GM11168 (cell line): ENCODE measurements around the gene SV2C.
"Not testable (repeated sequence)": the region's sequence is repeated elsewhere in the genome, so short reads cannot be mapped to it uniquely, and the experiment has no call there.

Source experiments
- in situ Hi-C: fragments of 300-500 bp; cut with MboI; formaldehyde crosslinking; loops from one replicate; pipeline ENCODE4 v1.12.0; 2022; ENCODE audit warnings: low sequenced_read_pairs; ENCODE audit not compliant: unreplicated experiment

The SV2C gene

DNA sequence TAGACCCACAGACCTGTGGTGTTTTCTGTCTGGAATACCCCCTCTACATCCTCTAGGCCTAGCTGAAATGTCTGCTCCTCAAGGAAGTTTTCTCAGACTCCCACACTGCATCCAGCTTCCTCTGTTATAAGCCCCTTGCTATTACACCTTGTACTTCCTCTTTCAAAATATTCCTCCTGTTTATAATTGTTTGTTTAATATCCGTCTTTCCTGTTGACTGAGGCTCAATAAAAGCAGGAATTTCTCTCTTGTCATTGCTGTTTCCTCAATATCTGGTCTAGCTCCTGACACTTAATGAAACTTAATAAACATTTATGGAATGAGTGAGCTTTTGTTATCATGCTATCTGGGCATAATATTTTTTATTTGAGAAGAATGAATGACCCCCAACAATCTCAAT, 285.8 kb downstream of the SV2C start:
- in situ Hi-C loops: no loop called here

DNA sequence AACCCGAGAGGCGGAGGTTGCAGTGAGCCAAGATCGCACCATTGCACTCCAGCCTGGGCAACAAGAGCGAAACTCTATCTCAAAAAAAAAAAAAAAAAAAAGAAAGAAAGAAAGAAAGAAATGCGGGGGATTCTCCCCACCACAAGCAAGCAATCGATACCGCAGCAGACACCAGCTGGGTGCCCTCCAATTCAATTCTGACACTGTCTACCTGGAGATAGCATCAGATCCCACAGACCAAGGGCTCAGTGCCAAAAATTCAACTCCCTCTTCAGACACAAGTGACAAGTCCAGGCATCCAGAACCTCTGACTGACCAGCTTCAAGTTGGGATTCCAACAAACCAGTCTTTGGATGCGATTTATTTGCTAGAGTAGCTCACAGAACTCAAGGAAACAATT, 286.5 kb downstream of the SV2C start:
- in situ Hi-C loops: not testable (repeated sequence)

DNA sequence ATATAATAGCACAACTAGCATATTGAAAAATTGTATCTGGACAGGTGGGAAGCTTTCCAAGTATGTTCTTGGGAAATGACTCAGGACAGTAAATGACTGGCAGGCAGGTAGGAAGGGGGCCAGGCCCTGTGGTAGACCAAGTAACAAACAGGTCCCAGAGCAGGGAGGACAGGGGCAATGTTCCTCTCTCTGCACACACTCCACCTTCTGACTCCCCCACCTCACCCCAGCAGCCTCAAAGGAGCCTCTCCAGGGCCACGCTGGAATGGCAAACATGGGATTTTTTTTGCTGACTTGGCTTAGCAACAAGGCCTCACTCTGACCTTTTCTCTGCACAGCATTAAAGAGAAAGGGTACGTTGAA, 288.8 kb downstream of the SV2C start:
- in situ Hi-C loops: no loop called here

DNA sequence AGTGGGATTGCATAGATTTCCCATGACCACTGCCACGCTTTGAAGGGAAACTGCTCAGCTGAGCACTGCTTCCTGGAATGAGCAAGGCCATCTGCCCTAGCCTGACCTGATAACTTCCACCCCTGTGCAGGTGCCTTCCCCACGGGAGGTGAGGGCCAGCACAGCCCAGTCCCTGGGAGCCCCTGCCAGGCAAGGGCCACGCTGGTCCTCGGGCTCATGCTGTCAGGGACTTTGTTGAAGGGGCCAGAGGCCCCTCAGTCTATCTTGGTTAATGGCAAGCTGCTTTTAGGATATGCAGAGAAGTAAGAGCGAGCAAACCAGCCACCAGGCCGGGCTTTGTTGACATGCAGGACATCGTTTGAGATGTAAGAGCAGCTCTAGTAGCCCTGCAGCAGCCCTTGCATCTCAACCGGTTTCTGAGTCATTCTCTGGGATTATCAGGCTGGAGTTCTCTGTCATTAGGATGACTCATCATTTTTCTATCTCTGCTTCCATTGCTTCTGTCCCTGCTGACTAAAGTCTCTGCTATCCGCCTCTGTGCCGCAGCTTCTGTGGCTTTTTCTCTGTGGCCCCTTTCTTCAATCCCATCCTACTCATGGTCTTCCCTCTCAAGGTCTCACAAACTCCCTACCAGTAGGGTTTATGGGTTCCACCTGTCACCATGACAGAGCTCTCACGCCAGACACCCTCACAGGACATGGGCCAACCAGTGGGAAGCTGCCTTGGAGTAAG, 289.3 kb downstream of the SV2C start:
- in situ Hi-C loops: no loop called here

GRCh38 chr5:76376148-76376865, 293.1 kb downstream of the SV2C start:
- in situ Hi-C loops: no loop called here

DNA sequence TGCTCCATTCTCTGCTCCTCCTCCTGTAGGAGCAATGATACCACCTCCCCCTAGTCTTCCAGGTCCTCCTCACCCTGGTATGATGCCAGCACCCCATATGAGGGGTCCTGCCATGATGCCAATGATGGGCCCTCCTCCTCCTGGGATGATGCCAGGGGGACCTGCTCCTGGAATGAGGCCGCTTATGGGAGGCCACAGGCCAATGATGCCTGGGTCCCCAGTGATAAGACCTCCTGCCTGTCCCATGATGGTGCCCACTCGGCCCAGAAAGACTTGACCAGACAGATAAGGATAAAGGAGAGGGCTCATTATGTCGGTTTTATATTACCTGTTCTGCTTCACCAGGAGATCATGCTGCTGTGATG, 293.7 kb downstream of the SV2C start:
- in situ Hi-C loops: no loop called here

DNA sequence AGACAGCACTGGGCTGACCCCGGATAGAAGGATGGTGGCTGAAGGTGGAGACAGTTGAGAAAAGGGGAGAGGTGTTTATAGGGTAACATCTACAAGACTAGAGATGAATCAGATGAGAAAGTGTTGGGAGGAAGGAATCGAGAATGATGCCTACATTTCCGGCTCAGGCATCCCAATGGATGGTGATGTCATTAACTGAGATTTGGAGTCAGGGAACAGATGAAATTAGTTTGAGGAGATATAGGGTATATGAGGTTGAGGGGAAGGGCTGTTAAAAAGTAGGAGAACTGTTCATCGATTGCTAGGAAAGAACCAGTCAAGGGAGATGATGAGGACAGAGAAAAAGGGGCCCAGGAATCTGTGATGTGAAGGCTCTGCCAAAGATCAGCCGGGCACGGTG, 295.2 kb downstream of the SV2C start:
- in situ Hi-C loops: no loop called here

- in situ Hi-C loops: no loop called here
These were observed 296.1 kb downstream of the SV2C start for GRCh38 chr5:76379316-76379715.

DNA sequence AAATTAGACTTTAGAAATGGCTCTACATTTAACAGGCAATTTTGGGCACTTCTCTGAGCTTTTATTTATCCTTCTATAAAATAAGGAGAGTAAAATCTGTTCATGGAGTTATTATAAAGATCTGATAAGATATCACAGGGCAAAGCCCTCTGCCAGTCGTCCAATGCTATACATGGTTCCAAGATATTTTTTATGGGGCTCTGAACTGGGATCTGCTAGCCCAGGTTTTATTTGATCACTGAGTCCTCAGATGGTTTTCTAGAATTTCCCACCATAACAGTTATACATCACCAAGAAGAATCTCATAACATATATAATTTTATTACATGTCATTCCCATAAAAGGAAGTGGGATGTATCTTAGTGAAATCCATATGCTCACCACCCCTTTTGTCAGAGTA, 296.7 kb downstream of the SV2C start:
- in situ Hi-C loops: no loop called here

GRCh38 chr5:76380346-76381066, 297.3 kb downstream of the SV2C start:
- in situ Hi-C loops: no loop called here

- in situ Hi-C loops: no loop called here
These were observed 300.1 kb downstream of the SV2C start for GRCh38 chr5:76383126-76383832.

DNA sequence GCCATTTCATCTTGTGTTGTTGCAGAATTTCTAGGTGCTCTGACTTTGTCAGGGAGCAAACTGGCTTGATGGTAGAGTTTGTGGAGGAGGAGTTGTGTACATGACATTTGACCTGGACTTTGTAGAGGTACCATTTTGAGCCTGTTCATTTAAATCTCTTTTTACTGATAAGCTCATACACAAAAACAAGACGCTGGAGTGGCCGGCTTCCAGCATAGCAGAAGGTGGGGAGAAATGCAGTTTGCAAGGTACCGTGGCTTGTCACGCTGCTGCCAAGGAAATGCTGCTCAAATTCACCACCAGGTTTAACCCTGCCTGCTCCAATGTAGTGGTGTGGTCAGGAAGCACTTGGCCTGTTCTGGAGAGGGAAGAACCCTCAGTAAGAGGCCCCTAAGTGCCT, 301.0 kb downstream of the SV2C start:
- in situ Hi-C loops: no loop called here

GRCh38 chr5:76384705-76385104, 301.5 kb downstream of the SV2C start:
- in situ Hi-C loops: no loop called here

DNA sequence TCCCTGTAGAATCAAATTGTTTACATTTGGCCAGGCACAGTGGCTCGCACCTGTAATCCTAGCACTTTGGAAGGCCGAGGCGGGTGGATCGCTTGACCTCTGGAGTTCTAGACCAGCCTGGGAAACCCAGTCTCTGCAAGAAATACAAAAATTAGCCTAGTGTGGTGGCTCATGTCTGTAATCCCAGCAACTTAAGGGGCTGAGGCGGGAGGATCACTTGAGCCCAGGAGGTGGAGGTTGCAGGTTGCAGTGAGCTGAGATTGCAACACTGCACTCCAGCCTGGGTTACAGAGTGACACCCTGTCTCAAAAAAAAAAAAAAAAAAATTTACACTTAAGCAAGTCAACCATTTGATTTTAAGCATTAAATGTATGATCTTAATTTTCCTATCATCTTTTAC, 302.4 kb downstream of the SV2C start:
- in situ Hi-C loops: no loop called here

DNA sequence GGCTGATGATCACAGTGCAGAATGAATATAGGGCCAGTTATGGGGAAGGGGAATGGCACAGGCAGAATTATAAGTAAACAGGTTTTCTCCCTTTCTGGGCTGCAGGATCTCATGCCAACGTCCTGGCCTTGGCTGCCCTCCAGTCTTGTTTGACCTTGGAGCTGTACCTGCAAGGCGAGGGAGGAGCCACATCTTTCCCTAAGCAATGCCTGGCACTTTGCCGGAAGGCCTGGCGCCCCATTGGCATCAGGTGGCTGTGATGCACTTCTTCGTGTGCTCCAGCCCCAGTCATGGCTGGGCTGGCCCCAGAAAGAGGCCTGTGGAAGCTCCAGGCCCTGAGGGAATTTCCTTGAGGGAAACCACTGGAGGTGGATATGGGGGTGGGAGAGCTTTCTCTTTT, 303.2 kb downstream of the SV2C start:
- in situ Hi-C loops: no loop called here

GRCh38 chr5:76388236-76388635, 305.1 kb downstream of the SV2C start:
- in situ Hi-C loops: no loop called here

DNA sequence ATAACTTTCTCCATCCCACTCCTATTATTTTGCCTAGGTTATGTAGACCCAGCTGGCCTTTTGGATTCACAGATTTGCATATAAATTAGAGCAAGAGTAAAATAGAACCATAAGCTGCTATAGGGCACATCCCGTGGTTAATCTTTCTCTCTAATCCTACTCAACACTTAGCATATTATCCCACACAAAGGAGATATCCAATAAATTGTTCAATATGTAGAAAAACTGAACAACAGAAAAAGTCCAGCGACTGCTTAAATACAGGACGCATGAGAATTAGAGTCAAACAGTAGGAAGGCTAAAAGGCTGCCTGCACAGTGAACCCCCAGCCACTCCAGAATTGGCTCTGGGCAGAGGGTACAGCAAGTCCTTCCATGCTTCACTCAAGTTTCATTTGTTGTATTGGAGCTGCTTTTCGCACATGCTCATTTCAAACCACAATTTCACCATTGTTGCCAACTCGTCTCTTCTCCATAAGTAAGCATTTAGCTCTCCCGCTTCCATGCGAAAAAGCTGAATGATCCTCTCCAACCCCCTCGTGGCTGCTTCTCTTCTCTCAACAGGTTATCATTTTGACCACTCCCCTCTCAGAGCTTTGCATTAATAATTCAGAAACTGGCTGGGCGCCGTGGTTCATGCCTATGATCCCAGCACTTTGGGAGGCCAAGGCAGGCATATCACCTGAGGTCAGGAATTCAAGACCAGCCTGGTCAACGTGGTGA, 305.8 kb downstream of the SV2C start:
- in situ Hi-C loops: no loop called here

DNA sequence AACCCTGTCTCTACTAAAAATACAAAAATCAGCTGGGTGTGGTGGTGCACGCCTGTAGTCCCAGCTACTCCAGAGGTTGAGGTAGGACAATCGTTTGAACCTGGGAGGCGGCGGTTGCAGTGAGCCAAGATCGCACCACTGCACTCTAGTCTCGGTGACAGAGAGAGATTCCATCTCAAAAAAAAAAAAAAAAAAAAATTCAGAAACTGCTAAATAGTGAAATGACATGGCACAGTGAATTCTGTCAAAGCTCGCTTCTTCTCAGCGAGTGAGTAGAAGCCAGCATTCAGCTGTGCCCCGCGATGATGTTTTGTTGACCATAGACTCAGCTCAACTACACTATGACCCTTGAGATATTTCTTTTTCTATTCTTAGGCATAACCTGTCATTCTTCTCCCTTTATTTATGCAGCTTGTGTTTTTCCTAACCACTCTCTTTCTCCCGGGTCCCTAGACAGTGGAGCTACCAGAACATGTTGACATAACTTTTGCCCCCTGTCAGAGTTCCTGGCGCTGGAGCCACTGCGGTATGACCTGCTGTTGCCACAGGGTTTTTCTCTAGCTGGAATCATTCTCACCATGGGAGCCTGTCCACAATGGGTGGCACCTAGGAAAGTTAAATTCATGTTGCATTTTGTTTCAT, 306.5 kb downstream of the SV2C start:
- in situ Hi-C loops: no loop called here

DNA sequence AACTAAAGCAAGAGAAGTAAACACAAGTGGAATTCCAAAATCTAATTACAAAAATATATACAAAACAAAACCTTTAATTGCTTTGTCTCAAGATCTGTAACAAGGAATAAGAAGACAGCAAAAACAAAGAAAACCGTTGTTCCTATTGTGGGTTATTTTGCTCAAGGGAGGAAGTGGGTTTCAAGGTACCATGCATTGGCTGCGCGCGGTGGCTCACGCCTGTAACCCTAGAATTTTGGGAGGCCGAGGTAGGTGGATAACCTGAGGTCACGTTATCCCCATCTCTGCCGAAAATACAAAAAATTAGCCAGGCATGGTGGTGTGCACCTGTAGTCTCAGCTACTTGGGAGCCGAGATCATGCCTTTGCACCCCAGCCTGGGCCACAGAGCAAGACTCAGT, 307.8 kb downstream of the SV2C start:
- in situ Hi-C loops: no loop called here
